Measurements from ENCODE around the gene ZCCHC2.

DNA sequence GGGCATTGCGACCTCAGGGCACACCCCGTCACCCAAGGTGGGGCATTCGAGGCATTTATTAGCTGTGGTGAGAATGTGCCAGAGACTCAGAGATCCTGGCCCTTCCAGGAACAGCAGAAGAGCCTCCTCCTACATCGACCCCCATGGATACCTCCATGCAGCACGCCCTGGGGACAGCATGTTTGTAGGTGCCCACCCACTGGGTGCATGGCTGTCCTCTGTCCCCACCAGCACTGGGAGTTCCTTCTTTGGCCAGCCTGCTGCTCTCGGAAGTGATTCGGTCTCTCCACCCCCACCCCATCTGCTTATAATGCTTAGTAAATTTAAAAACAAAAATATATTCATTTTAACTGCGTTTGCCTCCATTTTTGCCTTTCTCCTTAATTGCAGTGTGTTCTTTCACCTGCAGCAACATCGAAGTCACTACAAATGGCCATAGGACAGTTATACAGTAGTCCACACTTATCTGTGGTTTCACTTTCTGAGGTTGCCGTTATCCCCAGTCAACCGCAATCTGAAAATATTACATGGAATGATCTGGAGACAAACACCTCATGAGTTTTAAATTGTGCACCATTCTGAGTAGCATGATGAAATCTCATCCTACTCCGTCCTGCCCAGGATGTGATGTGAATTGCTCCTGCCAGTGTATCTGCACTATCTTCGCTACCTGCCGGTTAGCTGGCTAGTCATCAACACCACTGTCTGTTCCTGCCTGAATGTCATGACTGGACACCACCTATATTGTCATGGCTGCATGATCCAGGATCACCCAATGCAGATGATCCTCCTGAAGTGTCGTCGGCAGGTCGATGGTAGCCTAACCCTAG is 29.6 kb upstream of the ZCCHC2 start:
- TF ChIP-seq POLR2A (IDR thresholded peaks at IDR 0.05; ENCODE audit: low read depth, low read length) (no peak), MAFK (IDR thresholded peaks at IDR 0.05; ENCODE audit: low read depth, low read length) (no peak), FOS (IDR thresholded peaks at IDR 0.05; ENCODE audit: low read depth, low read length) (no peak), CEBPB (IDR thresholded peaks at IDR 0.05; ENCODE audit: low read depth, low read length) (no peak), RFX5 (IDR thresholded peaks at IDR 0.05; ENCODE audit: low read depth, low read length) (no peak), RCOR1 (IDR thresholded peaks at IDR 0.05; ENCODE audit: insufficient replicate concordance, low read length) (no peak), BHLHE40 (IDR thresholded peaks at IDR 0.05; ENCODE audit: low read depth, low read length) (no peak), MXI1 (IDR thresholded peaks at IDR 0.05; ENCODE audit: borderline replicate concordance, low read depth, low read length) (no peak), SMC3 (IDR thresholded peaks at IDR 0.05; ENCODE audit: low read depth, low read length) (no peak), CHD1 (IDR thresholded peaks at IDR 0.05; ENCODE audit: low read depth, low read length) (no peak), RAD21 (IDR thresholded peaks at IDR 0.05; ENCODE audit: low read length) (no peak)
- TF ChIP-seq, protein P1, sequence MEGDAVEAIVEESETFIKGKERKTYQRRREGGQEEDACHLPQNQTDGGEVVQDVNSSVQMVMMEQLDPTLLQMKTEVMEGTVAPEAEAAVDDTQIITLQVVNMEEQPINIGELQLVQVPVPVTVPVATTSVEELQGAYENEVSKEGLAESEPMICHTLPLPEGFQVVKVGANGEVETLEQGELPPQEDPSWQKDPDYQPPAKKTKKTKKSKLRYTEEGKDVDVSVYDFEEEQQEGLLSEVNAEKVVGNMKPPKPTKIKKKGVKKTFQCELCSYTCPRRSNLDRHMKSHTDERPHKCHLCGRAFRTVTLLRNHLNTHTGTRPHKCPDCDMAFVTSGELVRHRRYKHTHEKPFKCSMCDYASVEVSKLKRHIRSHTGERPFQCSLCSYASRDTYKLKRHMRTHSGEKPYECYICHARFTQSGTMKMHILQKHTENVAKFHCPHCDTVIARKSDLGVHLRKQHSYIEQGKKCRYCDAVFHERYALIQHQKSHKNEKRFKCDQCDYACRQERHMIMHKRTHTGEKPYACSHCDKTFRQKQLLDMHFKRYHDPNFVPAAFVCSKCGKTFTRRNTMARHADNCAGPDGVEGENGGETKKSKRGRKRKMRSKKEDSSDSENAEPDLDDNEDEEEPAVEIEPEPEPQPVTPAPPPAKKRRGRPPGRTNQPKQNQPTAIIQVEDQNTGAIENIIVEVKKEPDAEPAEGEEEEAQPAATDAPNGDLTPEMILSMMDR (conservative IDR thresholded peaks at IDR 0.05; ENCODE audit: low read depth, low read length) = no peak
- TF ChIP-seq, protein P2, sequence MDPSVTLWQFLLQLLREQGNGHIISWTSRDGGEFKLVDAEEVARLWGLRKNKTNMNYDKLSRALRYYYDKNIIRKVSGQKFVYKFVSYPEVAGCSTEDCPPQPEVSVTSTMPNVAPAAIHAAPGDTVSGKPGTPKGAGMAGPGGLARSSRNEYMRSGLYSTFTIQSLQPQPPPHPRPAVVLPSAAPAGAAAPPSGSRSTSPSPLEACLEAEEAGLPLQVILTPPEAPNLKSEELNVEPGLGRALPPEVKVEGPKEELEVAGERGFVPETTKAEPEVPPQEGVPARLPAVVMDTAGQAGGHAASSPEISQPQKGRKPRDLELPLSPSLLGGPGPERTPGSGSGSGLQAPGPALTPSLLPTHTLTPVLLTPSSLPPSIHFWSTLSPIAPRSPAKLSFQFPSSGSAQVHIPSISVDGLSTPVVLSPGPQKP (IDR thresholded peaks at IDR 0.05; ENCODE audit: borderline replicate concordance, low read depth, low read length) = no peak

Measured in IMR-90 (cell line).